GM18868 (cell line): ENCODE data around the gene CLEC16A.

Source experiments
- ATAC-seq: cut with Tn5 transposase; IDR thresholded peaks from one replicate; pipeline ENCODE4 v1.9.1; 2021; ENCODE audit warnings: mild to moderate bottlenecking, moderate library complexity; ENCODE audit not compliant: unreplicated experiment

The CLEC16A gene

DNA sequence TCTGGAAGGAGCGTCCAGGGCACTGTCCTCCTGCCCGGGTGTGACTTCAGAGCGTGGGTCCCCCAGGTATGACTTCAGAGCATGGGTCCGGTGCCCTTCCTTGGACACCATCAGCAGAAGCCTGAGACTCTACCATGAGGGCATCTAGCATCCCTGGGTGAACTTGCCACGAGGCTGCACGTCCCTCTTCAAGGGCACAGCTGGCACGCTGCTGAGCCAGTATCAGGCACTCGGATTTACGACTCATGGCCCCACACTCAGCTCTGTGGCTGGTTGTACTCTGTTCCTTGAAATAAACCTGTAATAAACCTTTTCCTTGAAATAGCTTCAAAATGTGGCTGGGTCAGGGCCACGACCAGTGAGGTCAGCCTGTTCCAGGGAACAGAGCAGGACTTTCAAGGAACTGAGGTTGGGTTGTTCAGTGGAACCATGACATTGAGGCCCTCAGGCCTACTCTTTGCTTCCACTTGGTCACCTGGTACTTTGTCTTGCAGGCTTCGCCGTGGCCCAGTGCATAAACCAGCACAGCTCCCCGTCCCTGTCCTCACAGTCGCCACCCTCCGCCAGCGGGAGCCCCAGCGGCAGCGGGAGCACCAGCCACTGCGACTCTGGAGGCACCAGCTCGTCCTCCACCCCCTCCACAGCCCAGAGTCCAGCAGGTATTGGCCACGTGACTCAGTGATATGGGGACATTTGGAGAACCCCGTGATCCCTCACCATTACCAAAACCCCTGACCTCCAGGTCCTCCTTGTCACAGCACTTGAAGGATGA is 221.7 kb downstream of the CLEC16A start:
- no peak for ATAC-seq

DNA sequence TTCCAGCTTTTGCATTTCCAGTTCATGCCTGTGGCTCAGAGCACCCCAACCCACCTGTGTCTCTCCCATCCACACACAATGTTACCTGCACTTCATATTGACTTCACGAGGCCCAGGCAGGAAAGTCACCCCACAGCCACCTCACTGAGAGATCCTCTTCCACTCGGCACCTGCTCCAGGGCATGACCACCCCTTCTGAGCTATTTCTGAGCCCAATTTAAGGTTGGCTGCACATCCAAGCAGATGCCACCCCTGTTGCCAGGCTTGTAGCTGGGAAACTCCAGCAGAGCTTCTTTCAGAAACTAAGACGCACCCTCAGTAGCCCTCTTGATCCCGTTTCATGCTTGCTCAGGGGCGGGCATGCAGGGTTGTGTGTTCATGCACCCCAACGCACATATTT is 223.2 kb downstream of the CLEC16A start:
- ATAC-seq, result no peak

DNA sequence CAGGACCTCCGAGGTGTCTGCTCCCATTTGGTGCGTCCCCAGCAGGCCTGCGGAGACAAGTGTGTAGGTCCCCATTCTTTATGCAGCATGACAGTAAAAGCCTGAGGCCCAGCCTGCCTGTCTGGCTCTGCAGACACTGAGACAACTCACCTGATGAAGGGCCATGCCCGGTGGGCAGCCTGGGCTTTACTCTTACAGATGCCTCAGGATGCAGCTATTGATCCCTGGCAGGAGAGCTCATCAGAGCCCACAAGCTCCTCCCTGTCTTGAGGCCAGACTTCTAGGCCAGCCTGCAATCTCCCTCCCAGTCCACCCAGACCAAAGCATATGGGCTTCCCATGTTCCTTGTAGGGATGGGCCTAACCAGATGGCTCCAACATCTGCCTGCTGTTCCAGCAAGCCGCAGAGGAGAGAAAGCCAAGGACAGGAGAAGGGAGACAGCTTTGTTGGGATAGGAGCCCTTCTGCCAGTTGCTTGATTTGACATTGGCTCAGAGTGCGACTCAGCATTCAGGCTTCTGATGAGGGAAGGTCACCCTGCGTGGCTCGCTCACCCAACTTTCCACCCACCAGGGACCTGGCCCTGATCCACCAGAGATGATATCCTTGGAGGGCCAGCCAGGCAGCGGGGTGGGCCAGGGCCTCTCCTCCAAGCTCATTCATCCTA is 224.2 kb downstream of the CLEC16A start:
- ATAC-seq, result no peak

DNA sequence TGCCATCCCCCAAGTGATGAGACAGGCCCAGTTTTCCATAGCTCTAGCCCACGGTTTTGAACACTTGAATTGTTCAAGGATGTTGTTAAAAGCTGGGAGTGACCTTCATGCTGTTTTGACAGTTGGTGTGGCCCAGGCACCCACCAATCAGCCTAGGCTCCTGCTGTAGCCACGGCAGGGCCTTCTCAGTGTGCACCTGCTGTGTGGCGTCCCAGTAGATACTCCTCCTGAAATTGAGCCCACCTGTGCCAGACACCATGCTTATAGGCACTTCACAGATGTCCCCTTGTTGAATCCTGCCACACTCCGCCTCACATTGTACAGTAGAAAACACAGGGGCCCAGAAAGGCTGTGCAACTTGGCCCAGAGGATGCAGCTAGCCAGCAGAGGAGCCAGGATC is 225.3 kb downstream of the CLEC16A start:
- no peak for ATAC-seq

DNA sequence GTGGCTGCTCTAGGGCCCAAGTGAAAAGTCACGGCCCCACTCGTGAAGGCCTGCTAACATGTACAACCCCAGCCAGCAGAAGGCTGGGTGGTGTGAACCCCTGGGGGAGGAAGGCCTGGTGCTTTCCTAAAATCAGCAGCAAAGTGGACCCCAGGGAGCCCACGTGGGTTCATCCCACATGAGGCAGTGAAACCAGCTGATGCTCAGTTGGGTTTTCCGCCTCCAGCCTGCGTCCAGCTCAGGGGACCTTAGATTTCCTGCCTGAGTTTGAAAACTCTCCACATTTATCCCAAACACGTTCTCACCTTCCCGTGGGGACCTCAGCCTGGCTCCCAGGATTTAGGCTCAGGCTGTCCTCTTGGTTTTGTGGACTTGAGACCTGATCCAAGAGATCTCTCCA is 225.8 kb downstream of the CLEC16A start:
- no peak for ATAC-seq

- no peak for ATAC-seq
These were observed 226.5 kb downstream of the CLEC16A start for GRCh38 chr16:11170696-11171447.

GRCh38 chr16:11171448-11171709 is 227.0 kb downstream of the CLEC16A start:
- no peak for ATAC-seq

- no peak for ATAC-seq
These were observed 227.5 kb downstream of the CLEC16A start for GRCh38 chr16:11171757-11172299.

- no peak for ATAC-seq
These were observed 229.1 kb downstream of the CLEC16A start for GRCh38 chr16:11173426-11173825.

DNA sequence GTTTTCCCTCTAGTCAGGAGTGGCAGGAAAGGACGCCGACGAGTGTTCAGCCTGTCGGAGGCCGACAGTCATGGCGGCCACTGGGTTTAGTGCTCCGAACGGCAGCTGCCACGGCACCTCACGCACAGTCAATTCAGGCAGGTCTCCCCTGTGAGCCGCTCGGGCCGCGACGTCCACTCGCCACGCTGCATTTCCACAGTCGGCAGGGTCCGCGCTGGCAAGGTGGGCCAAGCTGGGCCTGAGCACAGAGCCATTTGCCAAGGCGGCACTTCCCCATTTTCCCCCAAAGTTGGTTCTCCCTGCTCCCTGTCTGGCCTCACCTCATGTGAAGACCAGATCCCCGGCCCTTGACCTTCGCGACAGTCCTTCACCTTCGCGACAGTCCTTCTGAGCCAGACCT is 229.8 kb downstream of the CLEC16A start:
- ATAC-seq, result no peak

DNA sequence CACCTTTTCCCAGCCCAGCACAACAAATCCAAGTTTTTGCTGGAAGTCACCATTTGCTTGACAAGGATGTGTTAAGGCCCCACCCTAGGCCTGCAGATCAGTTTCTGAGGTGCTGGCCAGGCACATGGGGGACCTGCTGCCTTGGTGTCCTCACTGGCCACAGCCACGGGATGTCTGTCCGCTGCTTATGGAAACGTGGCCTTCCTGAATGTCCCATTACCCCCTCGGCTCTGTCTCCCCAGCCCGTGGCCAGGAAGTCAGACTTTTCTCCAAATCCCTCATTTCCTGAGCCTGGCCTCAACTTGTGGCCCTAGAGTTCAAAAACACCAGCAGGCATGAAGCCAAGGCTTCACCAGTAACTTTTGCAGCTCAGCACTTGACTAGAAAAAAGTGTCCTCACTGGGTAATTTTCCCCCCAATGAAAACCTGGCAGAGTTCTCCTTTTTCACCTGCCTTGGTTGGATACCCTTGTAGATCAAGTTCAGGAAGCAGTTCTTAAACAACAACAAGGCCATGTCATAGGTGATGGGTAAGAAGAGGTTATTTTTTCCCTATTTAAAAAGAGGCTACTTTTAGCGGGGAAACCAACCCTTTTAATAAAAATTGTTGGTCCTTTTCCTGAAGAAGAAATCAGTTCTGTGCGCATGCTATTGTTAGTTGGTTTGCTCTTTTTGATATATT is 230.9 kb downstream of the CLEC16A start:
- peak; percentile 6 for ATAC-seq

DNA sequence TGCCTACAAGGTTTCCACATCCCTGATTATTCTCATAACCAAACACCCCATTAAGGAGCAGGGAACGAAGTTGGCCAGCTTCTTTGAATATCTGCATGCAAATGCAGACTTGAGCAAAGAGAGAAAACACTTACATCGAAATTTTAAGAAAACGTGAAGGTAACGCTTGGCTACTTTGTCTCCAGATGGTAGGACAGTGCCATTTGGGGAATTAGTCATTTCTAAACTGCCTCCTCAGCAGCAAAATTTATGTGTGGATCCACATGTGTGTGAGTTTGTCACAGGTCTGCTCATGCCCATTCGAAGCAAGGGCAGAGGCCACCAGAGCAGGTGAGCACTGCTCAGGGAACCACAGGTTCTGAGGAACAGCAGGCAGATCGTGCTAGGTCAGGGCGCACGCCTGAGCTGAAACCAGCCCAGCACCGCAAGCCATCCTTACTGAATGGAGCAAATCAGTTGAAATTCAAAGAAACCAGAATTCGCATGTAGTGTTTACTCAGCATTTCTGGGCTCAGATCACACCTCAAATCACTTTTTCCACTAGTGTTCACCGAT is 231.5 kb downstream of the CLEC16A start:
- peak; percentile 61 for ATAC-seq

DNA sequence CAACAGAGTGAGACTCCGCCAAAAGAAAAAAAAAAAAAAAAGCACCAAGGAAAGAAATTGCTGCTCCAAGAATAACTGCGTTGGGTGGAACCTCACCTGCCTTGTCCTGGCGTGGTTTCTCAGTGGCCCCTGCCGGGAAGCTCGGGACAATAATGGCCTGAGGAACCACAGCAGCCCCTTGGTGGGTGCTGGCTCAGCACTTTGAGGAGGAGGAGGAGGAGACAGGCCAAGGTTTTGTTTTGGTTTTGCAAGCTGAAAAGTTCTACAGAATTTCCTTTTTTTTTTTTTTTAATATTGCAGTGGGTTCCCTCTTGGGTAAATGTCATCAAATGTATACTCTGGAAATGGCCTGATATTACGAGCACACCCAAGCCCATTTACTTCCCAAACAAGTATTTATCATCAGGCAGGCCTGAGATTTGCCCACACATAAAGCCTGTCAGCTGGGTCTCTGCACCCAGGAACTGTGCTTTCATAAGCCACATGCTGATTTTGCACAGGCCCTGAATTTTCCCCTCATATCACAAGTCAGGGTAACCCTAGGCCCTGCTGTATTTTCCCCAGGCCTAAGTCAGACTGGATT is 233.3 kb downstream of the CLEC16A start:
- no peak for ATAC-seq

- ATAC-seq, result no peak
These were observed 234.1 kb downstream of the CLEC16A start for GRCh38 chr16:11178424-11178823.

GRCh38 chr16:11179574-11179973 is 235.2 kb downstream of the CLEC16A start:
- ATAC-seq, result no peak

DNA sequence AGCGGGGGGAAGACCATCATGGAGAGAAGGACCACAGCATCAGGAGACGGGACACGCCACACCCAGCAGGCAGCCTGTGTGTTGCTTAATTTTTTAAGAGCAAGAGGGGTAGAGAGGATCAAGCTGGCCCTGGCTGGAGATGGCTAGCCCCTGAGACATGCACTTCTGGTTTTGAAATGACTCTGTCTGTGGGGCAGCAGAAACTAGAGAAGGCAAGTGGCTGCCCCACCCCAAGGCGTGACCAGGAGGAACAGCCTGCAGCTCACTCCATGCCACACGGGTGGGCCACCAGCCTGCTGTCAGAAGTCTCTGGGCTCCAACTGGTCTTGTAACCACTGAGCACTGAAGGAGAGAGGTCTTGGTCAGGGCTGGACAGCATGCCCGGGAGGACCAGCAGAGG is 236.1 kb downstream of the CLEC16A start:
- ATAC-seq, result no peak

- no peak for ATAC-seq
These were observed 237.0 kb downstream of the CLEC16A start for GRCh38 chr16:11181242-11181898.

- ATAC-seq, result no peak
These were observed 237.5 kb downstream of the CLEC16A start for GRCh38 chr16:11181899-11182279.

GRCh38 chr16:11182411-11182810 is 238.0 kb downstream of the CLEC16A start:
- ATAC-seq, result no peak
